Measurements from ENCODE around the gene DNAJC6.
"Not testable (repeated sequence)": the region's sequence is repeated elsewhere in the genome, so short reads cannot be mapped to it uniquely, and the experiment has no call there.

Gene DNAJC6

GRCh38 chr1:65357291-65357960 lies 48.1 kb downstream of the DNAJC6 start:
- DNase-seq (ENCODE audit: low read depth in 2 of 2): no peak

- DNase-seq (ENCODE audit: low read depth in 2 of 2): no peak
Observed at GRCh38 chr1:65359888-65360287, 50.5 kb downstream of the DNAJC6 start.

- DNase-seq (ENCODE audit: low read depth in 2 of 2): no peak
Observed at GRCh38 chr1:65360648-65361047, 51.3 kb downstream of the DNAJC6 start.

GRCh38 chr1:65362545-65362944 lies 53.2 kb downstream of the DNAJC6 start:
- no peak for DNase-seq (ENCODE audit: low read depth in 2 of 2)

GRCh38 chr1:65363484-65363883 lies 54.1 kb downstream of the DNAJC6 start:
- DNase-seq (ENCODE audit: low read depth in 2 of 2): no peak

- DNase-seq (ENCODE audit: low read depth in 2 of 2): no peak
Observed at GRCh38 chr1:65368403-65368802, 59.1 kb downstream of the DNAJC6 start.

- no peak for DNase-seq (ENCODE audit: low read depth in 2 of 2)
Observed at GRCh38 chr1:65371544-65371943, 62.2 kb downstream of the DNAJC6 start.

- no peak for DNase-seq (ENCODE audit: low read depth in 2 of 2)
Observed at GRCh38 chr1:65372557-65372956, 63.2 kb downstream of the DNAJC6 start.

GRCh38 chr1:65377496-65378246 lies 68.3 kb downstream of the DNAJC6 start:
- no peak for DNase-seq (ENCODE audit: low read depth in 2 of 2)

GRCh38 chr1:65378247-65378946 lies 69.1 kb downstream of the DNAJC6 start:
- no peak for DNase-seq (ENCODE audit: low read depth in 2 of 2)

- not testable (repeated sequence) for DNase-seq (ENCODE audit: low read depth in 2 of 2)
Observed at GRCh38 chr1:65384426-65384825, 75.1 kb downstream of the DNAJC6 start.

GRCh38 chr1:65386439-65386838 lies 77.1 kb downstream of the DNAJC6 start:
- DNase-seq (ENCODE audit: low read depth in 2 of 2): no peak

- DNase-seq (ENCODE audit: low read depth in 2 of 2): no peak
Observed at GRCh38 chr1:65387821-65388220, 78.5 kb downstream of the DNAJC6 start.

GRCh38 chr1:65388908-65389695 lies 79.8 kb downstream of the DNAJC6 start:
- no peak for DNase-seq (ENCODE audit: low read depth in 2 of 2)

- DNase-seq (ENCODE audit: low read depth in 2 of 2): no peak
Observed at GRCh38 chr1:65392497-65392896, 83.2 kb downstream of the DNAJC6 start.

- DNase-seq (ENCODE audit: low read depth in 2 of 2): no peak
Observed at GRCh38 chr1:65393347-65393746, 84.0 kb downstream of the DNAJC6 start.

GRCh38 chr1:65393928-65394327 lies 84.6 kb downstream of the DNAJC6 start:
- DNase-seq (ENCODE audit: low read depth in 2 of 2): no peak

GRCh38 chr1:65395887-65396612 lies 86.7 kb downstream of the DNAJC6 start:
- DNase-seq (ENCODE audit: low read depth in 2 of 2): no peak

- DNase-seq (ENCODE audit: low read depth in 2 of 2): no peak
Observed at GRCh38 chr1:65398083-65398482, 88.7 kb downstream of the DNAJC6 start.

GRCh38 chr1:65399003-65399402 lies 89.7 kb downstream of the DNAJC6 start:
- no peak for DNase-seq (ENCODE audit: low read depth in 2 of 2)

- no peak for DNase-seq (ENCODE audit: low read depth in 2 of 2)
Observed at GRCh38 chr1:65401612-65402011, 92.3 kb downstream of the DNAJC6 start.
